HG03575 (cell line): ENCODE results near the gene SNX8.
"Not testable (repeated sequence)": the region's sequence is repeated elsewhere in the genome, so short reads cannot be mapped to it uniquely, and the experiment has no call there.

Experiments
- ATAC-seq: cut with Tn5 transposase; IDR thresholded peaks from one replicate; pipeline ENCODE4 v1.9.1; 2021; ENCODE audit not compliant: unreplicated experiment, insufficient number of reproducible peaks, low FRiP score; ENCODE audit errors: extremely low read depth

The SNX8 gene

GRCh38 chr7:2314209-2314955 is at the start of gene SNX8:
Gene SNX8, minus strand, starts transcription at chr7:2314441. Its CDS starts 20 bp downstream, at chr7:2314421.
- ATAC-seq = no peak

GRCh38 chr7:2362385-2363088 is 48.3 kb upstream of the SNX8 start:
- no peak for ATAC-seq

GRCh38 chr7:2360796-2361195 is 46.6 kb upstream of the SNX8 start:
- ATAC-seq = no peak

- ATAC-seq = no peak
These were observed 45.4 kb upstream of the SNX8 start for GRCh38 chr7:2359610-2360009.

- ATAC-seq = no peak
These were observed 44.8 kb upstream of the SNX8 start for GRCh38 chr7:2358968-2359527.

- no peak for ATAC-seq
These were observed 43.3 kb upstream of the SNX8 start for GRCh38 chr7:2357571-2357970.

GRCh38 chr7:2357165-2357564 is 42.9 kb upstream of the SNX8 start:
- no peak for ATAC-seq

GRCh38 chr7:2355705-2356008 is 41.4 kb upstream of the SNX8 start:
- no peak for ATAC-seq

GRCh38 chr7:2354939-2355704 is 40.9 kb upstream of the SNX8 start:
- ATAC-seq = no peak

GRCh38 chr7:2354186-2354938 is 40.1 kb upstream of the SNX8 start, which contains the start of gene EIF3B:
Gene EIF3B, plus strand, starts transcription at chr7:2354827. Its CDS starts 95 bp downstream, at chr7:2354922.
- peak; percentile 44 for ATAC-seq

- peak; percentile 24 for ATAC-seq
These were observed 39.6 kb upstream of the SNX8 start for GRCh38 chr7:2353936-2354185.

- no peak for ATAC-seq
These were observed 39.1 kb upstream of the SNX8 start for GRCh38 chr7:2353113-2353935.

GRCh38 chr7:2350861-2351260 is 36.6 kb upstream of the SNX8 start:
- no peak for ATAC-seq

GRCh38 chr7:2350055-2350454 is 35.8 kb upstream of the SNX8 start:
- ATAC-seq = no peak

- not testable (repeated sequence) for ATAC-seq
These were observed 33.3 kb upstream of the SNX8 start for GRCh38 chr7:2347351-2348063.

GRCh38 chr7:2336626-2337299 is 22.5 kb upstream of the SNX8 start:
- ATAC-seq = no peak

- not testable (repeated sequence) for ATAC-seq
These were observed 18.5 kb upstream of the SNX8 start for GRCh38 chr7:2332606-2333231.
